ENCODE data around the gene RNF141. TPM values are rescaled to one million over a fixed set of nuclear protein-coding genes. Genes with fewer than 3 reads are reported as not detected.

RNF141 gene
- total RNA-seq, 3 donors from 2014 or later (not counting 1 experiment from before 2014, with no cell fraction given) = 10.3 to 13.9 (median 11.7) TPM

DNA sequence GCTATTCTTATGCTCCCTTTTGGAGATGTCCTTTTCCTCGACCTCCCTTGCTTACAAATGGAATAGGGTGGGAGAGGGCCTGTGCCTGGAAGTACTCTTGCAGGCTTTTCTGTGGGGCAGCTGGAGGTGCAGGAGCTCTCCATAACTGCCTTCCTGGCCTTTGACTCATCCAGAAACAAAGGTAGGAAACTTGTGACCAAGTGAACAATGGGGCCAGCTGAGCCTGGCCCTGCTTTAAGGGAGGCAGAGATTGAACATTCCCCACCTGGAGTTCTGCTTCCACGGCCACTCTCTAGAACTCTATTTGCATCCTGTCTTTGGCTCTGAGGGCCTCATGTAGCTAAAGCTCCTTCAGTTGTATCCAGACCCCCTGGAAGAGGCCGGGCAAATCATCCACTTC lies 32.6 kb upstream of the RNF141 start:
- ATAC-seq (no peak), DNase-seq (no peak)
- peaks cover 9 to 15% of the 10 kb centered on the region in 2 donors for H3K27me3 Mint-ChIP-seq (ENCODE audit: low read depth in 2 of 2)
- Histone ChIP-seq H3K9me3 (ENCODE audit: control insufficient read depth, insufficient read depth, low read length) (no peaks in the 10 kb centered on the region), H3K36me3 (ENCODE audit: control insufficient read depth, insufficient read depth, low read length) (no peaks in the 10 kb centered on the region), H3K27me3 (ENCODE audit: control insufficient read depth, insufficient read depth, low read length) (no peaks in the 10 kb centered on the region), H3K27ac (ENCODE audit: low read length) (no peak overlapping the region), H3K4me1 (ENCODE audit: control insufficient read depth, insufficient read depth, low read length) (no peaks in the 10 kb centered on the region), H3K4me3 (ENCODE audit: low read length) (no peak overlapping the region)
- H3K9me3 Mint-ChIP-seq = no peaks in the 10 kb centered on the region
- TF ChIP-seq, protein P1, sequence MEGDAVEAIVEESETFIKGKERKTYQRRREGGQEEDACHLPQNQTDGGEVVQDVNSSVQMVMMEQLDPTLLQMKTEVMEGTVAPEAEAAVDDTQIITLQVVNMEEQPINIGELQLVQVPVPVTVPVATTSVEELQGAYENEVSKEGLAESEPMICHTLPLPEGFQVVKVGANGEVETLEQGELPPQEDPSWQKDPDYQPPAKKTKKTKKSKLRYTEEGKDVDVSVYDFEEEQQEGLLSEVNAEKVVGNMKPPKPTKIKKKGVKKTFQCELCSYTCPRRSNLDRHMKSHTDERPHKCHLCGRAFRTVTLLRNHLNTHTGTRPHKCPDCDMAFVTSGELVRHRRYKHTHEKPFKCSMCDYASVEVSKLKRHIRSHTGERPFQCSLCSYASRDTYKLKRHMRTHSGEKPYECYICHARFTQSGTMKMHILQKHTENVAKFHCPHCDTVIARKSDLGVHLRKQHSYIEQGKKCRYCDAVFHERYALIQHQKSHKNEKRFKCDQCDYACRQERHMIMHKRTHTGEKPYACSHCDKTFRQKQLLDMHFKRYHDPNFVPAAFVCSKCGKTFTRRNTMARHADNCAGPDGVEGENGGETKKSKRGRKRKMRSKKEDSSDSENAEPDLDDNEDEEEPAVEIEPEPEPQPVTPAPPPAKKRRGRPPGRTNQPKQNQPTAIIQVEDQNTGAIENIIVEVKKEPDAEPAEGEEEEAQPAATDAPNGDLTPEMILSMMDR (IDR thresholded peaks at IDR 0.05) = no peak
- intact Hi-C loops (cut with micrococcal nuclease) = no loop called here
- H3K27ac Mint-ChIP-seq = no peak overlapping the region
- no peaks in the 10 kb centered on the region for H3K36me3 Mint-ChIP-seq
- 88% methylated on average over 3 of the region's 3 CpGs for WGBS (ENCODE audit: insufficient coverage)
- no peaks in the 10 kb centered on the region for H3K4me1 Mint-ChIP-seq
- no peak overlapping the region for H3K4me3 Mint-ChIP-seq

DNA sequence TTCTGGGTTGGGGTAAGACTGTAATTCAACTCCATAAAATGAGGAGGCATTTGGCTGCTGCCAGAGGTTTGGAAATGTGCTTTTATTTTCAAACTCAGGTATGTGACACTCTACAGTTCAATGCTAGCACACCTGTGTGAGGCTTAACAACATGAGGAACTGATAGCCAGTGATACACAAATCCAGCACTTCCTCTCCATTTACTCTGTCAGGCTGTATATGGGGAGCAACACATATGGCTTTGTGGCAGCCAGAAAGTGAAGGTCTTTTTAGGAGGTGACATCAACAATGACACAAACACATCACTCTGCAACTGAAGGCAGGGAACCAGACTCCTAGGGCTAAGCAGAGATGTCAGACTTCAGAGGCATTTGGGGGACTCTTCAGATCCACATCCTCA lies 32.0 kb upstream of the RNF141 start:
- H3K9me3 ChIP-seq (ENCODE audit: control insufficient read depth, insufficient read depth, low read length) = no peaks in the 10 kb centered on the region
- H3K27me3 ChIP-seq (ENCODE audit: control insufficient read depth, insufficient read depth, low read length) = no peaks in the 10 kb centered on the region
- no peaks in the 10 kb centered on the region for H3K36me3 Mint-ChIP-seq
- H3K4me1 ChIP-seq (ENCODE audit: control insufficient read depth, insufficient read depth, low read length) = no peaks in the 10 kb centered on the region
- no peak overlapping the region for H3K27ac ChIP-seq (ENCODE audit: low read length)
- intact Hi-C loops (cut with micrococcal nuclease) = no loop called here
- no peaks in the 10 kb centered on the region for H3K9me3 Mint-ChIP-seq
- H3K27ac Mint-ChIP-seq = no peak overlapping the region
- peaks cover 9 to 15% of the 10 kb centered on the region in 2 donors for H3K27me3 Mint-ChIP-seq (ENCODE audit: low read depth in 2 of 2)
- DNase-seq (no peak), ATAC-seq (no peak)
- no peak overlapping the region for H3K4me3 Mint-ChIP-seq
- H3K4me3 ChIP-seq (ENCODE audit: low read length) = no peak overlapping the region
- TF ChIP-seq, protein P1 (IDR thresholded peaks at IDR 0.05) = no peak
- no peaks in the 10 kb centered on the region for H3K36me3 ChIP-seq (ENCODE audit: control insufficient read depth, insufficient read depth, low read length)
- H3K4me1 Mint-ChIP-seq = no peaks in the 10 kb centered on the region

DNA sequence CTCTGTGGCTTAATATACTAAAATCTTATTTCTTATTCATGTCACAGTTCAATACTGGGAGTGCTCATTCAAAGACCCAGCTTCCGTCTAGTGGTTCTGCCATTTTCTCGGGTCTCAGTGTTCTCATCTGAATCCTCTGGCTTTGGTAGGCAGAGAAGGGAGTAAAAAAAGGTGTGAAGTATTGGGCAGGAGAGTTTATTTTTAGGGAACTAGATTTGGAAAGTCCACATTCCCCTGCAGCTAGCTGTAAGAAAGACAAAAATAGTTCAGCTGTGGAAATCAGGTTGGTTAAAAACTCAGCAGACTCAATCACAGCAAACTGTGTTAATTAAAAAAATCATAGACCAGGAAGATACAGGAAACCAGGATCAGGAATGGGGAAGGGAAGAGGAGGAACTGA lies 31.5 kb upstream of the RNF141 start:
- Histone ChIP-seq H3K9me3 (ENCODE audit: control insufficient read depth, insufficient read depth, low read length) (no peaks in the 10 kb centered on the region), H3K27me3 (ENCODE audit: control insufficient read depth, insufficient read depth, low read length) (no peaks in the 10 kb centered on the region), H3K4me3 (ENCODE audit: low read length) (no peak overlapping the region), H3K4me1 (ENCODE audit: control insufficient read depth, insufficient read depth, low read length) (no peaks in the 10 kb centered on the region), H3K27ac (ENCODE audit: low read length) (no peak overlapping the region), H3K36me3 (ENCODE audit: control insufficient read depth, insufficient read depth, low read length) (no peaks in the 10 kb centered on the region)
- Mint-ChIP-seq H3K4me1 (no peaks in the 10 kb centered on the region), H3K4me3 (no peak overlapping the region), H3K27ac (no peak overlapping the region), H3K9me3 (no peaks in the 10 kb centered on the region), H3K27me3 (ENCODE audit: low read depth in 2 of 2) (peaks cover 9 to 15% of the 10 kb centered on the region in 2 donors), H3K36me3 (no peaks in the 10 kb centered on the region)
- DNase-seq = no peak
- intact Hi-C loops (cut with micrococcal nuclease) = no loop called here
- no peak for ATAC-seq
- 90% methylated on average over 2 of the region's 2 CpGs for WGBS (ENCODE audit: insufficient coverage)
- TF ChIP-seq, protein P1 (IDR thresholded peaks at IDR 0.05) = no peak

DNA sequence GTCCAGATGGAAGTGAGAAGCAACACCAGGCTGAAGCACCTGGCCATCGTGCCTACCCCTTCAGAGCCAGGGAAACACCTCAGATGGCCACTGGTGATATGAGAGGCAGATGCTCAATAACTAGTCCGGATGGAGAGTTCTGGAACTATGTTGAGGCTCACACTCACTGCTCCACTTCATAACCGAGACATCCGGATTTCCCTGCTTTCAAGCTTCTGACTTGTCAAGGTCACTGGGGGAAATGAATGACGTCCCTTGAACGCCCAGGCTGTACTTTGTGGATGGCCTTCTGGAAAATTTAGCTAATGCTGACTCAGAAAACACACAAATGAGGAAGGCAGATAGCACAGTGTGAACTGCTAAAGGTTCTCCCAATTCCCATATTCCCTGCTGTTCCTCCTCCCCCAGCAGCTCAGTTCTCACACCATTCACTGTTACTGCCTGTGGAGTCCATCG lies 27.5 kb upstream of the RNF141 start, which contains the start of gene LYVE1:
Gene LYVE1 (minus strand): TSS at position 180 of the 456 bp plus-strand sequence. CDS start 133 bp downstream, at position 47.
- H3K4me3 ChIP-seq (ENCODE audit: low read length) = no peak within 1 kb of the TSS
- no peak within 1 kb of the TSS for H3K27ac ChIP-seq (ENCODE audit: low read length)
- Mint-ChIP-seq H3K27me3 (ENCODE audit: low read depth in 2 of 2) (peaks cover 6 to 15% of the 10 kb centered on the region in 2 donors), H3K4me3 (no peak within 1 kb of the TSS), H3K27ac (no peak within 1 kb of the TSS), H3K36me3 (no peaks in the 10 kb centered on the region), H3K4me1 (no peaks in the 10 kb centered on the region), H3K9me3 (no peaks in the 10 kb centered on the region)
- 87% methylated on average over 7 of the region's 7 CpGs for WGBS (ENCODE audit: insufficient coverage)
- ATAC-seq = no peak
- H3K36me3 ChIP-seq (ENCODE audit: control insufficient read depth, insufficient read depth, low read length) = no peaks in the 10 kb centered on the region
- no peaks in the 10 kb centered on the region for H3K9me3 ChIP-seq (ENCODE audit: control insufficient read depth, insufficient read depth, low read length)
- intact Hi-C loops (cut with micrococcal nuclease) = no loop called here
- DNase-seq = no peak
- no peaks in the 10 kb centered on the region for H3K27me3 ChIP-seq (ENCODE audit: control insufficient read depth, insufficient read depth, low read length)
- TF ChIP-seq, protein P1 (IDR thresholded peaks at IDR 0.05) = no peak
- H3K4me1 ChIP-seq (ENCODE audit: control insufficient read depth, insufficient read depth, low read length) = no peaks in the 10 kb centered on the region

All from natural killer cell (primary cell).